ENCODE results near the gene DDX1. TPM values are rescaled to one million over a fixed set of nuclear protein-coding genes. Genes with fewer than 3 reads are reported as not detected.

DDX1 gene
- total RNA-seq, 1 experiment from 2014 or later: 131 TPM

DNA sequence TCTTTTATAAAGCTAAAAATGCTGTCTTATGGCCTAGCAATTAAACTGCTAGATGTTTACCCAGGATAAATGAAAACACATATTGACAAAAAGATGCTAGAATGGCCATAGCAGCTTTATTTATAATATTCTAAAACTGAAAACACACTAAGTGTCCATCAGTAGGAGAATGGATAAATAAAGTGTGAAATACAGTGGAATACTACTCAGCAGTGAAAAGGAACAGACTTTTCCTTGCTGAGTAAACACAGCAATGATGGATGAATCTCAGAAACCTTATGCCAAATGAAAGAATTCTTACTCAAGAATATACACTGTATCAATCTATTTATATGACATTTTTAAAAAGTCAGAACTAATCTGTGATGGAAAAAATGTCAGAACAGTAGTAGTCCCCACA lies 33.2 kb downstream of the DDX1 start:
- DNase-seq (ENCODE audit: low spot score): no peak
- in situ Hi-C loops (cut with HindIII; ENCODE audit: low sequenced_read_pairs): no loop called here

DNA sequence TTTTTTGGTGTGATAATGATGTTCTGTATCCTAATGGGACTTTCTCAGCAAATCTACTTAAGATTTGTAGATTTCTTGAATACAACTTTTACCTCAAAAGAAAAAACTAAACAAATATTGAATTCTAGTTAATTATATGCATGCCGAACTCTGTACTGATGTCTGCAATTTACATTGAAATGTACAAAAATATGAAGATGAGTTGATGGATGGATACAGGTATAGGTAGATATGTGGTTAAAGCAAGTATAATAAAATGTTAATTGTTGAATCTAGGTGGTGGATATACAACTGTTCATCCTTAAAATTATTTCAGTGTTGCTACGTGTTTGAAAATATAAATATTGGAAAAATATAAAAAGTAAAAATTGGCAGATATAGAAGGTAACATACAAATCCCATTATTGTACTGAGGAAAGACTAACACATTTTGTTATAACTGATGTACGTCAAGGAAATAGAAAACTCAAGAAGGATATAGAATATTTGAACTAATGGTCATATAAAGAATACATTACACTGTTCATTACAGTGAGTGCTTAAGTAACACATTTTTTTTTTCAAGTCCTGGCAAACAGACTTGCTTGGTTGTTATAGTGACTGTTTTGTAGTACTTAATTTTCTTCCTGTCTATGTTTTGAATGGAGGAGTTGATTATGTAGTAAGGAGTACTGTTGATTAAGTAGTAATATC lies 33.8 kb downstream of the DDX1 start:
- in situ Hi-C loops (cut with HindIII; ENCODE audit: low sequenced_read_pairs): no loop called here
- DNase-seq (ENCODE audit: low spot score): no peak

DNA sequence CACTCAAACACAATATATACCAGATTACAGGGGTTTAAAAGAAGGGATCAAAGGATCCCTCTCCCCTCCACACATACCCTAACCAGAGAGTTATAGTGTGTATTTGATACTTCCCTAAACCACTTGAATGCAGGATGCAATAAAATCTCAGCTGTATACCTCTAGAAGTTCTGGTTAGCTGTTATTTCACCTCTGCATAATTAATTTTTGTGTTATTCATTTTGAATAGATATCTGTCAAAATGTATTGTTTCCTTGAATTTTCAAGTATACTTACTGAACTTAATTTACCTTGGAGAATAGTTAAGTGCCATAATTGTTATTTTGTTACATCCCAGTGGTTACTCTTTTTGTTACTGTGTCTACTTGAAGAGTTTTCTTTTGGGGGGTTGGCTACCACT lies 34.5 kb downstream of the DDX1 start:
- in situ Hi-C loops (cut with HindIII; ENCODE audit: low sequenced_read_pairs): no loop called here

DNA sequence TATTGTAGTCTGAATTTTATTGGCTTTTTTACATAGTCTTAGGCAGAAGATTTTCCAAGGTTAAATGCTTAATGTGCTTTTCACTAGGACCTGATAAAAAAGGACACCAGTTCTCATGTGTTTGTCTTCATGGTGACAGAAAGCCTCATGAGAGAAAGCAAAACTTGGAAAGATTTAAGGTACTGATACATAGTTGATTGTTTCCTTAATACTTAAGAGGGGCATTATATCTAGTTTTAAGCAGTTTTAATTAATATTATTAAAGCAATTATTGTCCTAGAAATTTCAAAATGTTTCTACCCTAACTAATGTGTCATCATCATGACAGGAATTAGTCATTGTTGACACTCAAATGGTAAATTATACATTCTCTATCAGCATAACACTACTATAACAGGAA lies 35.3 kb downstream of the DDX1 start:
- no peak for DNase-seq (ENCODE audit: low spot score)
- in situ Hi-C loops (cut with HindIII; ENCODE audit: low sequenced_read_pairs): no loop called here

More for the DNA sequence above, 34.5 kb downstream of the DDX1 start:
- no peak for DNase-seq (ENCODE audit: low spot score)

DNA sequence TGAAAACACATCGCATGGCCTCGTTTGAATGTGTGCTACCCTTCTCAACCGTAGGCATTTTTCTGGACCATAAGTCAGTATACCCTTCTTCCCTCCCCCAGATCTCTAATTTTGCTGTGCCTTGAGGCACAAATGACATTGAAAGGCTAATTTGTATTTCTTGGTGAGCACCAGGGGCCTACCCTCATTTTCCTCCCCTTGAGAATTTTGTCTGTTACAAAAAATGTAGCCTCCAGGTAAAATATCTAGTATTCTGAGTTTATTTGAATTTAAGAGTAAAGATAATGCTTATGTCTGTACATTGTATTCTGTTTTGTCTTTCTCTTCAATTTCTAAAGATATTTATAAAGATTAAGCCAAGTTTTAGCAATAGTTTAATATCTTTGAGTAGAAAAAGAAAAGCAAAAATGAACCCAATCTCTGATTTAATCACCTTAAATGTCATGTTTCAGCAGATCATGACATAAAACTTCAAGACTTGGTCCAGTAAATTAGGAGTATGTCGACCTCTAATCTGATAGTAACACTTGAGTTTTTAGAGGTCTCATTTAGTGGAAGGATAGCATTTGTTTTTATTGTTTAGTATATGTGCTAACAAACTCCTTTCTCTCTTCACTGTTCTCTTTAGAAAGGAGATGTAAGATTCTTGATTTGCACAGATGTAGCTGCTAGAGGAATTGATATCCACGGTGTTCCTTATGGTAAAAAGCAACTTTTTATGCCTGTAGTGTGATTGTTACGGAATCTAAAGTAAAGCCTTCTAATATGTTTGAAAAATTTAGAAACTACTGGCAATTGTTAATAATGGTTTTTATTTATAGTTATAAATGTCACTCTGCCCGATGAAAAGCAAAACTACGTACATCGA lies 36.4 kb downstream of the DDX1 start:
- no peak for DNase-seq (ENCODE audit: low spot score)
- in situ Hi-C loops (cut with HindIII; ENCODE audit: low sequenced_read_pairs): no loop called here

DNA sequence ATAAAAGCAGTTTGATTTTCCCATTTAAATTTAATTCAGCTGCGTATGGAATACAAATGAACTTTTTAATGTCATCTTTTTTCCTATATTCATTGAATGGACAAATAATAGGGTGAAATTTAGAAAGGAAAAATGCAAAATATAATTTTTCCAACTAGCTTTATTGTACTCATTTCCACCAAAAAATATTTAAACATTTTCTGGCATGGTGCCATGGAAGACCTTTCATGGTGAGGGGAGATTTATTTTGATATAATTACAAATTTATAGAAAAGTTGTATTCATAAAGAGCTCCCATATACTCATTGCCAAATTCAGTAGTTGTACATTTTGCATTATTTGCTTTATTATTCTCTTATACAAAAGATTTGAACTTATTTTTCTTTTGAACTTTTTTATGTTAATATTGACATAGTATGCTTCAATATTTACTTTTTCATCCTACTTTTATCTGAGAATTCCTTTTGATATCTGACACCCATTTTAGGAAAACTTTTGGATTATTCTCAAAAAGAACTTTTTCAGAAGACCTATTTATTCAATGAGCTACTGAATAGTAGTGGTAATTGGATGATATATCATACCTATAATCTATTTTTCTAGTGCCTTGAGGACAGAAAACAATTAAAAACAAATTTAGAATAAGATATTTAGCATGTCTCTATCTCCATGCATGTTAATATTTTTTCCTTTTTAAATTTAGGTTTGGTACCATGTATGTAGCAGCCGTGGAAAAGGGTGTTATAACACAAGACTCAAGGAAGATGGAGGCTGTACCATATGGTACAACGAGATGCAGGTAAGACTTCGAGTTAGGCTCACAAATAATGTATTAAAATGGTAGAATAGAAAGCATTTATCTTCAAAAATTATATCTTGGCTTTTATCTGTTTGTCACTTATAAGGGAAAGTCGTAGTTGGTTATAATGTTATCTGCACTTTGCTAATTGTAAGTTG lies 37.5 kb downstream of the DDX1 start:
- in situ Hi-C loops (cut with HindIII; ENCODE audit: low sequenced_read_pairs): no loop called here
- DNase-seq (ENCODE audit: low spot score): no peak

DNA sequence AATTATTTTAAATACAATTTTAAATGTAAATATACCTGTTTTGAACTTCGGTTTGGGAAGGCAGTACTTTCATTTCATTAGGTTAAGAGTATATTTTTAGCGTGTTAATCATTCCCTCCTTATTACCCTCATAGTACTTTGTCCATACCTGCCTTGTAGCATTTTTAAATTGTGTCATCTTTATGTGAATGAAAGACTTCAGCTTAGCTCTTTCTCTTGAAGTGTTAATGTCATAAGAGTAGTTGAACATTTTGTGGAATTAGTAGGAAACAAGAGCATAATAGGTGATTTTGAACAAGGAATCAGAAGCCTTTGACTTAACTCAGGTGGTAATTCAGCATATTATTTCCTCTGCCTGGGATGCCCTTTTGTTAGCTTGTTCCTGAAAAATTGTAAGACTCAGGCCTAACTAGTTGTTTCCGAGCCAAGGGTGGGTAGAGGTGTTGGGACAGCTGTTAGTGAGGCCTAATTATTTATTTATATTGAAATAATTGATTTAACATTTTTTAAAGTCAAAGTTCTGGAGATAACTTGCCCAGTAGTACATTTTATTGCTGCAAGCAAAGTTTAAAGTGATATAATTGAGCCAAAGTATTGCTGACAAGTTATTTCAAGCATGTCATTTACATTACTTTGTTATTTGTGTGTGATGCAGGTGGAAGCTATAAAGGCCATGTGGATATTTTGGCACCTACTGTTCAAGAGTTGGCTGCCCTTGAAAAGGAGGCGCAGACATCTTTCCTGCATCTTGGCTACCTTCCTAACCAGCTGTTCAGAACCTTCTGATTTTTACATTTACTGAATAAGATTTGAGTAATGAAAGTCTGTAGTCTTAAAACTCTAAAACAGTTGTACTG lies 38.7 kb downstream of the DDX1 start:
- no peak for DNase-seq (ENCODE audit: low spot score)
- in situ Hi-C loops (cut with HindIII; ENCODE audit: low sequenced_read_pairs): no loop called here

DNA sequence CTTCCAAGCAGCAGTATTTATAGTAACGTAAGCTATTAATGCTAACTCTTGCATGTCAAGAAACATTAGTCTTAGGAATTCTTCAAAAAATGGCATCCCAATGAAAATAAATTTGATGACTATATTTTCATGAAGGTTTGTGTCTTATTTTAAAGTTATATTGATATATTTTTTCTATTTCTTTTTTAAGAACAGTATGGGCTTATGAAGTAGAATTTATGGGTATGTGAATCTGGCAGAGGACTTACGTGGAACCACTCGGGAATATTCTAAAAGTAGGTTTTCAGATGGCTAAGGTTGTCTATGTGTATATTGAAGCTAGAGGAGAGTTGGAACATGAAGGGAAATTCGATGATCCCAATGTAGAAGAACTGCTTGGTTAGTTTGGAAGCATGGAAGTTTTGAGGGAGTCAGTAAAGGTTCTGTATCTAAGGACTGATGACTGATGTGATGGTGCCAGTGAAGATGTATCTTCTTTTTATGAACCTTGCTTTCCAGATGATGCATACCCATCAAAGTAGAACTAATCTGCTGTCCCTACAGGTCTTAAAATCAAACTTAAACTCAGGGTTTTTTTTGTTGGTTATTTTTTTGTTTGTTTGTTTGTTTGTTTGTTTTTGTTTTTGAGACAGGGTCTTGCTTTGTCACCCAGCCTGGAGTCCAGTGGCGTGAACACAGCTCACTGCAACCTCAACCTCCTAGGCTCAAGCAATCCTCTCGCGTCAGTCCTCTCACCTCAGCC lies 39.5 kb downstream of the DDX1 start:
- no peak for DNase-seq (ENCODE audit: low spot score)
- in situ Hi-C loops (cut with HindIII; ENCODE audit: low sequenced_read_pairs): no loop called here

DNA sequence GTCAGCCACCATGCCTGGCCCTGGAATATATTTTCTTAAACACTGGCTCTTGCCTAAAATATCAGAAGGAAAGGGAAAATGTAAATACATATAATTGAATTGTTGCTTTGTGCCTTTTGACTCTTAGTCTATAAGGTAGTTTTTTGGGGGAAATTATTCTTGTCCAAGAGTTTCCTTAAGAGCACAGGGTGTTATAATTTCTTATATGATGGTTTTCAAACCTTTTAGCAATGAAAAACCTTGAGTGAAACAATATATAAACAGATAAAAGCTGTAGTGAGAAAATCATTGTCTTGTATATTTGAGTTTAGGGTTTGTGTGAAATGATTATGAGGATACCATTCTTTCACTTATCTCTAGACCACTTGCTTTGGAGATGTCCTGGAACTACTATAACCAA lies 40.2 kb downstream of the DDX1 start:
- no peak for DNase-seq (ENCODE audit: low spot score)
- in situ Hi-C loops (cut with HindIII; ENCODE audit: low sequenced_read_pairs): no loop called here

DNA sequence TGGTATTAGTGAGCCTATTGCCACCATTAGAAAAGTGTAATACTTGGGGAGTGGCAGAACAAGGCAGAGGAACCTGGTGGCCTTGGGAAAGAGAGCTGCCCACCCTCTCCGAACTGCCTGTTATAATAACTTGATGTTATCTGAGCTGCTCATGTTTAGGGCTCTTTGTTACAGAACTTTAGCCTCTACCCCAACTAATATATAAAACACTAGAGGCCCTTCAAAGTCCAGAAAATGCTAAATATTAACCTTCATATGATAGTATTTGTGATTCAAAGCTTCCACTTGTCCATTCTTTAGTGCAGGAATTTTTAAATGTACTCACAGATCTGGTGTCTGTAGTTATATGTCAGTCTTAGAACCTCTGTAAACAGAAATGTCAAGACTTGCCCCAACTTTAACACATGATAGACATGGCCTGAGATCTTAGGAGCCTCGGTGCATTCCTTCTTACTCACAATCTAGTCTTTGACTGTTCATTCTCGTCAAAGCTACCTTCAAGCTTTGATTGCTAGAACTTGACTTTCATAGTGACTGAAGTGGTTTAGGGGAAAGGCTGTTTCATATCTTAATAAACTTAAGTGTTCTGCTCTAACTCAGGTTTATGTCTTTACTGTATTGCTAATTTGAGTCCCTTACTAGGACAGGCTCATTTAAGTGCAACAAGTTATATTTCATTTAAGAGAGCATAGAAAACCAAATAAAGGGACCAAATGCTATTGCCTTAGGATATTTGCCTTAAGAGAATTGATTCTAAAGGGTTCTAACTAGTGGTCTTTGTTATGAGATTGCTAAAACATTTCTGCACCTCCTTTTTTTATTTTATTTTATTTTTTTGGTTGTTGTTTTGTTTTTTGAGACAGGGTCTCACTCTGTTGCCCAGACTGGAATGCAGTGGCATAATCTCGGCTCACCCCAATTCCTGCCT lies 41.6 kb downstream of the DDX1 start:
- in situ Hi-C loops (cut with HindIII; ENCODE audit: low sequenced_read_pairs): no loop called here
- DNase-seq (ENCODE audit: low spot score): no peak

DNA sequence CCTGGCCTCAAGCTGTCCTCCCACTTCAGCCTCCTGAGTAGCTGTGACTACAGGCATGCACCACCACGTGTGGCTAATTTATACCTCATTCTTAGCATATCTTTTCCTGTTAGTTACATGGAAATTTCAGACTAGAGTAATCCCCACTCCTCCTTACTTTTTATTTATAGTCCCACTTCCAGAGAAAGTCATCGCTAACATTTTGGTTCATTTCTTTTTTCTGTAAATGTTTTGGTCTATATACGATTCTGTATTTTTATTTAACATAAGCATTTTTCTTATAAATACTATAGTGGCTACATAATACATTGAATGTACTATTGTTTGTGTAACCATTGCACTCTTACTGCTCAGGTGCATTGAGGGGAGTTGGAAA lies 42.3 kb downstream of the DDX1 start:
- in situ Hi-C loops (cut with HindIII; ENCODE audit: low sequenced_read_pairs): no loop called here
- no peak for DNase-seq (ENCODE audit: low spot score)

DNA sequence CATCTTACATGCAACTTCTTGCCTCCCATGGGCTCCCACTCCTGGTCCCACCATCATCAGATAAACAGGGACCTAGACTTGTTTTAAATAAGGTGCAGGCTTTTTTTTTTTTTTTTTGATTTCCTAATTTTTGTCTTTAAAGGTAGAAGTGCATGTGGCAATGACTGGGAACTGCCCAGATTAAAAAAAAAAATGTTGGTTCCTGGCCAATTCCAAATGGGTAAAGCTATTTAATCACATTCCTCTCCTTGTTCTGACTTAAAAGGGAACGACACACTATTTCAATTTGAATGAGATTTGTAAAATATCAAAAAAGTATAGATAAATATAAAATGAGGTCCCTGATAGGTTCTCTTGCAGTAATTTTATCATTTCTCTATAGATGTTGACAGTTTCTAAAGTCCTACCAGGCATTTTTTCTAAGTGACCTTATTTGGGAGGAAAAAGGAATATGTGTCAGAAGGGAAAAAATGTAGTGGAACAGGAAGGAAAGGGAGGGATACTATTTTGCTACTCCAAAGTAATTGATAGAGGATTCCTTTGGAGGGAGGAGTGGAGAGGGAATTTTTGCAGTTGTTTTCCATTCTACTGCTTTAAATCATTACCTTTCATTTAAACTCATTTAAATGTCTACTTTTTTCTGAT lies 43.3 kb downstream of the DDX1 start:
- no peak for DNase-seq (ENCODE audit: low spot score)
- in situ Hi-C loops (cut with HindIII; ENCODE audit: low sequenced_read_pairs): no loop called here

DNA sequence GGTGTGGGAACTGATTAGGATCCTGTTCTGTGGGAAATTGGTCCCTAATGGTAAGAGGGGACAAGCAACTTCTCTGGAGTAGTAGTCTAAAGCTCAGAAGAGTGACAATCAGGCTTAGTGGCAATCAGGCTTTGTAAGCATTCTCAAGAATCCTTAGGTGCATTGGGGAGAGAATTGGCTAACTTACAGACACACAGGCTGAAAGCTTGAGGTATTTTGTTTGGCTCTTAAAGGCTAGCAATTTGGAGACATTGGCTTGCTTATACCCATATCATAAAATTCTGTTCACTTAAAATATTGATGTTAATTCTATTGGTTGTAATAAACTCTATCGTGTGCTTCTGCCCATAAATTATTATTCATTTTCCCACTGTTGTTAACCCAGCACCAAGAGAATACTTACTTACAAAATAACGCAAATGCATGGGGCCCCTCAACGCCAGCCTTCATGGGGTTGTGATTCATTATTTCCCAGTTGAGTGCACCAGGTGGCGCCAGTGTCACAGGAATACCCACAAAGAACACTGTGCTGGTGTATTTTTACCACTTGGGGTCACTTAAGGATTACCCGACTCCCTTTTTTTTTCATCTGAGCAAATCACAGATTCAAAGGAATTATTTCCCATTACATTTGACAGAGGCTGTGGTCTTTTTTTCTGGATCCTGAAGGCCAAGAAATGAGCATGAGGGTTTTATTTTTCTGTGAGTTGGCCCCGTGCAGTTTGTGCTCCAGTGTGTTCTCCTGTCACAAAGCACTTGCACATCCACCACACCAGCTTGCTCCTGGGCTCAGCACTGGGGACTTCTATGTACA lies 45.5 kb downstream of the DDX1 start:
- peak; percentile 82 for DNase-seq (ENCODE audit: low spot score)
- in situ Hi-C loops (cut with HindIII; ENCODE audit: low sequenced_read_pairs): no loop called here

DNA sequence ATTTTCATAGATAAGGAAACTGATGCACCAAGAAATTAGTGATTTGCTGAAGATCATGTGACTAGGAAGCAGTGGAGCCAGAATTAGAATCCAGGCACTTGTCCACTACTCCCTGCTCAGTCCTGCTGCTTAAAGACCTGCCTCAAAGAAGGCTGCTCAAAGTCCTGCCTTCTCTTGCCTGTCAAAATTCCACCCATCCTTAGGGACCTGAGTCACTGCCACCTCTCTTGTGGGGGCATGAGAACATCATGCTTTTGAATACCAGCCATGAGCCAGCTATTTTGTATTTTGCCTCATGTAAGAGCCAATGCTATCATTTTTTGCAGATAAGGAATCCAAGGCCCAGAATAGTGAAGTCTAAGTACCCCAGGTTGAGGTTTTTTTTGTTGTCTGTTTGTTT lies 47.1 kb downstream of the DDX1 start:
- in situ Hi-C loops (cut with HindIII; ENCODE audit: low sequenced_read_pairs): no loop called here
- no peak for DNase-seq (ENCODE audit: low spot score)

DNA sequence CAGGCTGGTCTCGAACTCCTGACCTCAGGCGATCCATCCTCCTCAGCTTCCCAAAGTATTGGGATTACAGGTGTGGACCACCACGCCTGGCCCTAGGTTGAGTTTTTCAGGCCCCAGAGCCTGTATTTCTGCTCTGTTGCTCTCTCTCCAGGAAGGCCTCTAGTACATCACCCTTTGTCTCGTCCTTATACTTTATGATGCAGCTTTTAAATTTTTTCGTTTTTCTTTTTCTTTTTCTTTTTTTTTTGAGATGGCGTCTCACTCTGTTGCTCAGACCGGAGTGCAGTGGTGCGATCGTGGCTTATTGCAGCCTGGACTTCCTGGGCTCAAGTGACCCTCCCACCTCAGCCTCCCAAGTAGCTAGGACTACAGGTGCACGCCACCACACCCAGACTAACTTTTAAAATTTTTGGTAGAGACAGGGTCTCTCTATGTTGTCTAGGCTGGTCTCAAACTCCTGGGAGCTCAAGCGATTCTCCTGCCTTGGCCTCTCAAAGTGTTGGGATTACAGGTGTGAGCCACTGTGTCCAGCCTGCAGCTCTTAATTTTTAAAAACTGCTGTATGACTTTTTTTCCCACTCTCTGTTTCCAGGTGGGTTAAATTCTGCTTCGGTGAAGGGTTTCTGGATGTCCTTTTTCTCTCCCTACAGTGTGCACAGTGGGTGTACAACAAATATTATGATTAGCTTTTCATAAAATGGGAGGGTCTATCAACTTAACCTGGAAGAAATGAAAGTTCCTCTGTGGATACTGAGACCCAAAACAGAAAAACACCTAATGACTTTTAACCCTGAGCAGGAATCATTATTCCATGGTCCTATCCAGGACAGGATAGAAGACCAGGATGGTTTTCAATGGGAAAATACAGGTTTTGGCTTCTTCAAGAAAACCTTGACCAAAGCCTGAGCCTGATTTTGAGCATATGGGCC lies 47.9 kb downstream of the DDX1 start:
- in situ Hi-C loops (cut with HindIII; ENCODE audit: low sequenced_read_pairs): no loop called here

More for the DNA sequence above, 47.9 kb downstream of the DDX1 start:
- no peak for DNase-seq (ENCODE audit: low spot score)

Measured in G401 (cell line).